ENCODE results near the gene GATA5.

The GATA5 gene

DNA sequence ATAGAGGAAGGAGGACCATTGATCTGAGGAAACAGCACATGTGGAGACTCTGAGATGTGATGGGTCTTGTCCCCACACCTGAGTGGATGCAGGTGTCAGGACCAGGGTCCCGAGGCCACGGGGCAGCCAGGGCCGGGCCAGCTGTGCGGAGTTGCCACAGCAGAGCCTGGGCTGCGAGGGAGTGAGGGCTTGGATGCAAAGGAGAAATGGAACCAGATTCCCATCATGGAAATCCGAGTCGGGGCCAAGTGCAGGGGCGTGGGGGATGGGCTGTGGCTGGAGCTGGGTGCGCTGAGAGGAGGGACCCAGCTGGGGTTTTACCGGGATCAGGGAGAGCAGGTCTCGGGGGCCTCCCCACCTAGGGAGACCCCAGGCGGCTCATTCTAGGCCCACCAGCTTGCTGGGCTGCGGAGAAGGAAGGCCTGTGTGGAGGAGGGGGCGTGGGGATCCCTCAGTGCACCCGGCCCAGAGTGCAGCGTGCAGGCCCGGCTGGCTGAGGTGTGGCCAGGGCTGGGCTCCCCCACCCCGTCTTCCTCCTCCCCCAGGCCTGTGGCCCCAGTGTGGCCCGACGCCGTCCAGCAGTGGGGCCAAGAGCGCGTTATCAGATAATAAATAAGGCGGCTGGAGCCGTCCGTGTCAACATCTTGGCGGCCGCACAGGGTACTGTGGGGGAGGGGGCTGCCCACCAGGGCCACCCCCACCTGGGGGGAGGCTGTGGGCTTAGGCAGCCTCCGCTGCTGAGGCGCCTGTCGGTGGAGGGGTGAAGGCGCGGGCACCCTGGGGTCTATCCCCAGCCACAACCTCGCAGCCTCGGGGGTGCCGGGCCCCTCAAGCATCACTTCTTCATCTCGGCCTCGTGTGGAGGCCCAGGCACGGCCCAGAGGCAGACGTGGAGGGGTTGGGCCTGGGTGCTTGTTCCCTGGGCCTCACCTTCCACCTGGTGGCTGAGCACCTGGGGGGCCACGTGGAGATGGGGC is 17.2 kb downstream of the GATA5 start:
- Histone ChIP-seq H3K27me3 (ENCODE audit: insufficient read depth, low read length, poor library complexity) (no peaks in the 10 kb centered on the region), H2BK5ac (ENCODE audit: low read length) (no peak overlapping the region), H3K9ac (ENCODE audit: low read length) (no peak overlapping the region), H3K27ac (ENCODE audit: low read depth, low read length) (no peak overlapping the region), H2BK120ac (ENCODE audit: low read depth, low read length) (no peak overlapping the region), H3K36me3 (ENCODE audit: control insufficient read depth, insufficient read depth, low read length) (no peaks in the 10 kb centered on the region), H3K4me1 (ENCODE audit: control insufficient read depth, low read depth, low read length) (peaks cover 1% of the 10 kb centered on the region), H3K18ac (ENCODE audit: low read length) (no peak overlapping the region), H3K4me2 (ENCODE audit: low read length) (no peak overlapping the region), H3K79me1 (ENCODE audit: low read length) (no peaks in the 10 kb centered on the region), H4K8ac (ENCODE audit: low read depth, low read length) (no peak overlapping the region), H3K4me3 (ENCODE audit: low read length) (no peak overlapping the region), H2AK5ac (ENCODE audit: low read length) (no peak overlapping the region), H3K4ac (ENCODE audit: low read depth, low read length) (no peak overlapping the region), H4K5ac (ENCODE audit: low read length) (no peak overlapping the region), H3K79me2 (ENCODE audit: control insufficient read depth, insufficient read depth, low read length) (no peaks in the 10 kb centered on the region), H3K56ac (ENCODE audit: low read length) (no peak overlapping the region), H3K23ac (ENCODE audit: low read length) (no peak overlapping the region), H2BK15ac (replicated peaks; ENCODE audit: low read depth) (no peak overlapping the region)
- DNase-seq = no peak
- WGBS (ENCODE audit: extremely low coverage, insufficient coverage, low lambda C conversion rate) = no CpG with 5 or more reads among the region's 41 CpGs

DNA sequence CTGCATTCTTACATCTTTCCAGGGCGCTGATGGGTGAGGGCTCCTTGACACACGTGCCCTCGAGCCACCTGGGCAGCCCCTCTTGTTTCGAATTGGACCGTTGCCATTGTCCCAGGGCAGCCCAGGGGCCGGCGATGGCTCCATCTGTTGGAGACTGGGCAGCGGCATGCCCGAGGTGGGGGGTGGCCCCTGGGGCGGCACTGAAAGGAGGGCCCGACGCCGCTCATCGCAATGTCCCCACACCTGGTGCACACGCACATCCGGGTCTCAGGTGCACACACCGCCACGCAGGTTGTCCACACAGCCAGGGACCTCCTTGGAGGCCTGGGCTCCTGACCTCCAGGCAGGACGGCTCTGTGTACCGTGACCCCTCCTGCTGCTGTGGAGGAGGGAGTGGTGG is 18.0 kb downstream of the GATA5 start:
- Histone ChIP-seq H2BK5ac (ENCODE audit: low read length) (no peak overlapping the region), H3K4me1 (ENCODE audit: control insufficient read depth, low read depth, low read length) (peaks cover 1% of the 10 kb centered on the region), H3K79me2 (ENCODE audit: control insufficient read depth, insufficient read depth, low read length) (no peaks in the 10 kb centered on the region), H2AK5ac (ENCODE audit: low read length) (no peak overlapping the region), H3K4me3 (ENCODE audit: low read length) (no peak overlapping the region), H3K79me1 (ENCODE audit: low read length) (no peaks in the 10 kb centered on the region), H3K36me3 (ENCODE audit: control insufficient read depth, insufficient read depth, low read length) (no peaks in the 10 kb centered on the region), H3K4ac (ENCODE audit: low read depth, low read length) (no peak overlapping the region), H3K23ac (ENCODE audit: low read length) (no peak overlapping the region), H2BK15ac (replicated peaks; ENCODE audit: low read depth) (no peak overlapping the region), H3K56ac (ENCODE audit: low read length) (no peak overlapping the region), H4K5ac (ENCODE audit: low read length) (no peak overlapping the region), H3K27ac (ENCODE audit: low read depth, low read length) (no peak overlapping the region), H3K9ac (ENCODE audit: low read length) (no peak overlapping the region), H3K18ac (ENCODE audit: low read length) (no peak overlapping the region), H4K8ac (ENCODE audit: low read depth, low read length) (no peak overlapping the region), H2BK120ac (ENCODE audit: low read depth, low read length) (no peak overlapping the region), H3K4me2 (ENCODE audit: low read length) (no peak overlapping the region), H3K27me3 (ENCODE audit: insufficient read depth, low read length, poor library complexity) (no peaks in the 10 kb centered on the region)
- no CpG with 5 or more reads among the region's 20 CpGs for WGBS (ENCODE audit: extremely low coverage, insufficient coverage, low lambda C conversion rate)
- no peak for DNase-seq

DNA sequence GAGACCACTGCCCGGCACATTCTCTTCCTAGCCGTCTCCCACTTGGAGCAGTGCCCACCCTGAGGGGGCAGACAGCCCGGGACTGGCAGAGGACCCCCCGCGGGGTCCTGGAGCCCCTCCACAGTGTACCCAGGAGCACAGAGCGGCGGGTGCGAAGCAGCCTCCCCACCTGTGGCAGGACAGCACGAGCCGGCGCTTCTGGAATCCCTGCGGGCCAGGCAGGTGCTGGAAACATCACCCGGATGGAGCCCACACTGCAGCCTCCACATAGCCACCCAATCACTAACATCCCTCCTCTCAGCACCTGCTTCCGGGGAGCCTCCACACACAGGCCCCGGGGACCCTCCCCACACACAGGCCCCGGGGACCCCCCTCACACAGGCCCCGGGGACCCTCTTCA is 18.7 kb downstream of the GATA5 start:
- no peak overlapping the region for H3K4me3 ChIP-seq (ENCODE audit: low read length)
- H2BK15ac ChIP-seq (replicated peaks; ENCODE audit: low read depth) = no peak overlapping the region
- peaks cover 1% of the 10 kb centered on the region for H3K4me1 ChIP-seq (ENCODE audit: control insufficient read depth, low read depth, low read length)
- no peak overlapping the region for H4K8ac ChIP-seq (ENCODE audit: low read depth, low read length)
- H3K79me2 ChIP-seq (ENCODE audit: control insufficient read depth, insufficient read depth, low read length) = no peaks in the 10 kb centered on the region
- no peaks in the 10 kb centered on the region for H3K36me3 ChIP-seq (ENCODE audit: control insufficient read depth, insufficient read depth, low read length)
- H3K27me3 ChIP-seq (ENCODE audit: insufficient read depth, low read length, poor library complexity) = no peaks in the 10 kb centered on the region
- WGBS (ENCODE audit: extremely low coverage, insufficient coverage, low lambda C conversion rate) = no CpG with 5 or more reads among the region's 17 CpGs
- no peaks in the 10 kb centered on the region for H3K79me1 ChIP-seq (ENCODE audit: low read length)
- H3K4me2 ChIP-seq (ENCODE audit: low read length) = no peak overlapping the region
- DNase-seq = no peak
- H3K27ac ChIP-seq (ENCODE audit: low read depth, low read length) = no peak overlapping the region
- H2BK5ac ChIP-seq (ENCODE audit: low read length) = no peak overlapping the region
- H3K18ac ChIP-seq (ENCODE audit: low read length) = no peak overlapping the region
- no peak overlapping the region for H2BK120ac ChIP-seq (ENCODE audit: low read depth, low read length)
- H3K9ac ChIP-seq (ENCODE audit: low read length) = no peak overlapping the region
- H3K23ac ChIP-seq (ENCODE audit: low read length) = no peak overlapping the region
- no peak overlapping the region for H3K4ac ChIP-seq (ENCODE audit: low read depth, low read length)
- no peak overlapping the region for H2AK5ac ChIP-seq (ENCODE audit: low read length)
- H4K5ac ChIP-seq (ENCODE audit: low read length) = no peak overlapping the region
- H3K56ac ChIP-seq (ENCODE audit: low read length) = no peak overlapping the region

DNA sequence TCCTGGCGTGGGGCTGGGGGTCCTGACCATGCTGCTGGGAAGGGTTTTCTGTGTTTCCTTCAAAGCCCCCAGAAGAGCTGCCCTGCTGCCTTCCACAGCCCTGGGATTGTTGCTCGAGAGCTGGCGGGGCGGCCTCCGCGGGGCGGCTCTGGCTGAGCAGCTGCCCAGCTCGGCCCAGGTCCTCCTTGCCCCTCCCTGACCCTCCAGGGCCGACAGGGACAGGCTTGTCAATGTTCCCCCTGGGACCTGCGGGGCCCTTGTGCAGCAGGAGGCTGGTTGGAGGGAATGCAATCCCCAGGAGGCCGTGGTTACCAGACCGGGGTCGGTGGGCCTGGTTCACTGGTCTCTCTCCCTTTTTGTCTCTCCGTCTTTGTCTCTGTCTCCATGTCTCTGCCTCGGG is 19.9 kb downstream of the GATA5 start:
- H3K18ac ChIP-seq (ENCODE audit: low read length) = no peak overlapping the region
- no peak overlapping the region for H2BK5ac ChIP-seq (ENCODE audit: low read length)
- H4K5ac ChIP-seq (ENCODE audit: low read length) = no peak overlapping the region
- H3K79me2 ChIP-seq (ENCODE audit: control insufficient read depth, insufficient read depth, low read length) = no peaks in the 10 kb centered on the region
- no peak overlapping the region for H3K4me3 ChIP-seq (ENCODE audit: low read length)
- no peaks in the 10 kb centered on the region for H3K36me3 ChIP-seq (ENCODE audit: control insufficient read depth, insufficient read depth, low read length)
- no peaks in the 10 kb centered on the region for H3K79me1 ChIP-seq (ENCODE audit: low read length)
- H3K27ac ChIP-seq (ENCODE audit: low read depth, low read length) = no peak overlapping the region
- peak overlapping the region; percentile 15 for H3K56ac ChIP-seq (ENCODE audit: low read length)
- H3K4ac ChIP-seq (ENCODE audit: low read depth, low read length) = no peak overlapping the region
- H3K9ac ChIP-seq (ENCODE audit: low read length) = no peak overlapping the region
- H3K4me2 ChIP-seq (ENCODE audit: low read length) = no peak overlapping the region
- WGBS (ENCODE audit: extremely low coverage, insufficient coverage, low lambda C conversion rate) = no CpG with 5 or more reads among the region's 15 CpGs
- no peak overlapping the region for H2BK120ac ChIP-seq (ENCODE audit: low read depth, low read length)
- H2AK5ac ChIP-seq (ENCODE audit: low read length) = no peak overlapping the region
- no peak overlapping the region for H4K8ac ChIP-seq (ENCODE audit: low read depth, low read length)
- peaks cover 1% of the 10 kb centered on the region for H3K4me1 ChIP-seq (ENCODE audit: control insufficient read depth, low read depth, low read length)
- no peak overlapping the region for H2BK15ac ChIP-seq (replicated peaks; ENCODE audit: low read depth)
- DNase-seq = no peak
- H3K27me3 ChIP-seq (ENCODE audit: insufficient read depth, low read length, poor library complexity) = no peaks in the 10 kb centered on the region
- no peak overlapping the region for H3K23ac ChIP-seq (ENCODE audit: low read length)

DNA sequence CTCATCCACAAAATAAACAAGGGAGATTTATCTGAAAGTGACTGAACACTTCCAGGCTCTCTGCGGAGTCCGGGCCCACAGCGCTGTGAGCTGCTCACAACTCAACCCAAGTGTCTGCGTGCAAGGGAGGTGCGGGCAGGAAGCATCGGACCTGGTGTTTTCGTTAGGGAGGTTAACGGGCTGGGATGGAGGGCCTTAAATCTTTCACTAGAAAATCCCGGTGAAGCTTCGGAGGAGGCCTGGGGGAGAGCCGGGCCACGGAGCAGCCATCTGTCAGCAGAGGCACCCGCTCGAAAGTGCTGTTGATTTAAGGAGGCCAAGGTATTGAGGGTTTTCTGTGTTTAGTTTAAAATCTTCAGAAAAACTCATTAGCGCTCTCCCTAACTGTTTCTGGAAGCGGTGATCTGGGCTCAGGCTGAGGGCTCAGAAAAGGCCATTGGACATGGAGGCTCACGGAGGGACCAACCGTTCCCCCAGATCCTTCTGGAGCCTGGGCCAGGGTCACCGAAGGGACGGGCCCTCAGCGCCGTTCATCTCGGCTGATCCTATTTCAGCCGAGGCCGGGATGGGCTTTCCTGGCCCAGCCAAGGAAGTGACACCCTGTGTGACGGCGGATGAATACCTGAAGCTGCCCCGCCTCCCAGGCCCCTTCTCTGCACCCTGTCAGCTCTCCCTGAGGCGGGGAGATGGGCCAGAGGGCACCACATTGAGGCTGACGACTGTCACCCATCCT is 20.7 kb downstream of the GATA5 start:
- peak; percentile 27 for DNase-seq
- no peaks in the 10 kb centered on the region for H3K27me3 ChIP-seq (ENCODE audit: insufficient read depth, low read length, poor library complexity)
- H3K4ac ChIP-seq (ENCODE audit: low read depth, low read length) = no peak overlapping the region

More for the DNA sequence above, 20.7 kb downstream of the GATA5 start:
- H3K27ac ChIP-seq (ENCODE audit: low read depth, low read length) = no peak overlapping the region
- H3K56ac ChIP-seq (ENCODE audit: low read length) = peak overlapping the region; percentile 30
- no peaks in the 10 kb centered on the region for H3K79me1 ChIP-seq (ENCODE audit: low read length)
- H3K4me2 ChIP-seq (ENCODE audit: low read length) = no peak overlapping the region
- no peak overlapping the region for H3K23ac ChIP-seq (ENCODE audit: low read length)
- no peak overlapping the region for H3K4me3 ChIP-seq (ENCODE audit: low read length)
- no peak overlapping the region for H3K9ac ChIP-seq (ENCODE audit: low read length)
- H3K18ac ChIP-seq (ENCODE audit: low read length) = no peak overlapping the region
- H2AK5ac ChIP-seq (ENCODE audit: low read length) = no peak overlapping the region
- H4K8ac ChIP-seq (ENCODE audit: low read depth, low read length) = no peak overlapping the region
- H2BK5ac ChIP-seq (ENCODE audit: low read length) = no peak overlapping the region
- no CpG with 5 or more reads among the region's 30 CpGs for WGBS (ENCODE audit: extremely low coverage, insufficient coverage, low lambda C conversion rate)
- H3K36me3 ChIP-seq (ENCODE audit: control insufficient read depth, insufficient read depth, low read length) = no peaks in the 10 kb centered on the region
- no peak overlapping the region for H2BK15ac ChIP-seq (replicated peaks; ENCODE audit: low read depth)
- no peak overlapping the region for H4K5ac ChIP-seq (ENCODE audit: low read length)
- H2BK120ac ChIP-seq (ENCODE audit: low read depth, low read length) = no peak overlapping the region
- no peaks in the 10 kb centered on the region for H3K79me2 ChIP-seq (ENCODE audit: control insufficient read depth, insufficient read depth, low read length)
- peaks cover 1% of the 10 kb centered on the region for H3K4me1 ChIP-seq (ENCODE audit: control insufficient read depth, low read depth, low read length)

All from mesendoderm (in vitro differentiated cells).